Transverse colon (tissue), 4 donors: Measurements from ENCODE around the gene VGLL3. TPM values are rescaled to one million over a fixed set of nuclear protein-coding genes. Genes with fewer than 3 reads are reported as not detected.

Experiments
- DNase-seq: peaks from one replicate; pipeline ENCODE4 v3.0.0-alpha.2; 2019
- H3K27ac ChIP-seq, 4 donors: fragments of 200-600 bp; sonication (generic); 2 replicates each; pipeline ENCODE4 v1.5.1; 2016 to 2018; ENCODE audit warnings: inconsistent platforms in 4 of 4
- H3K27me3 ChIP-seq: fragments of 200-600 bp; sonication (generic); 2 replicates; pipeline ENCODE4 v1.5.1; 2017; ENCODE audit warnings: inconsistent platforms
- H3K36me3 ChIP-seq, 4 donors: fragments of 200-600 bp; sonication (generic); 2 replicates each; pipeline ENCODE4 v1.5.1; 2017 to 2019; ENCODE audit warnings: inconsistent platforms in 4 of 4
- H3K4me1 ChIP-seq, 4 donors: fragments of 200-600 bp; sonication (generic); 2 replicates each; pipeline ENCODE4 v1.5.1; 2017 to 2020; ENCODE audit warnings: inconsistent platforms in 4 of 4
- H3K4me3 ChIP-seq, 4 donors: fragments of 200-600 bp; sonication (generic); 1 replicate in 1 of 4; 2 replicates in 3 of 4; pipeline versions ENCODE4 v1.5.1 to v1.6.1; 2017 to 2019; ENCODE audit warnings: inconsistent platforms in 4 of 4
- H3K9me3 ChIP-seq, 2 donors: fragments of 200-600 bp; sonication (generic); 2 replicates each; pipeline ENCODE4 v1.5.1; 2017 to 2019; ENCODE audit warnings: inconsistent platforms in 2 of 2
- EP300 ChIP-seq: sonication (generic); formaldehyde crosslinking; IDR thresholded peaks from one replicate; pipeline ENCODE4 v1.6.1; 2017; ENCODE audit warnings: antibody characterized with exemption, low read depth
- POLR2A ChIP-seq: fragments of 450-650 bp; IDR thresholded peaks from one replicate; pipeline ENCODE4 v1.6.1; 2016; ENCODE audit warnings: antibody characterized with exemption, mild to moderate bottlenecking, moderate library complexity
- POLR2AphosphoS5 ChIP-seq, 3 donors: sonication (generic); formaldehyde crosslinking; IDR thresholded peaks; one replicate each; pipeline ENCODE4 v1.6.1; 2016; ENCODE audit warnings: antibody characterized with exemption in 3 of 3
- WGBS, 2 donors: methylation state at CpG; one replicate each; pipeline ENCODE4 v1.1.5; 2018; ENCODE audit warnings: low coverage in 1 of 2; 5-methylcytosine and 5-hydroxymethylcytosine counted together
- in situ Hi-C, 4 donors: fragments of 200-750 bp; cut with MboI; loops; one replicate each; pipeline versions ENCODE4 v1.15.0 to v1.15.1; 2017; ENCODE audit warnings: low sequenced_read_pairs in 3 of 4, low pct_ligation_motif_present in 1 of 4, low pct_unique_long_range_greater_than_20kb in 1 of 4
- intact Hi-C: fragments of 100-400 bp; cut with DNase I; formaldehyde crosslinking; loops from one replicate; pipeline ENCODE4 v1.15.1; 2023; ENCODE audit warnings: low total_unique reads
- total RNA-seq, 4 donors: library from RNA; depleted of rRNA; stranded (reverse); fragments of >200 nt; gene quantifications; one replicate each; pipeline ENCODE4 v1.1.0, GENCODE V29; 2016
- TF ChIP-seq, protein P1 (sequence below), 5 experiments: fragments of 200-600 bp in 3 of 5; fragments of 450-650 bp in 2 of 5; sonication (generic) in 3 of 5; IDR thresholded peaks; 1 replicate in 2 of 5; 2 replicates in 3 of 5; pipeline ENCODE4 v1.5.1; 2016 to 2017; ENCODE audit warnings: antibody characterized with exemption in 5 of 5, inconsistent platforms in 3 of 5, mild to moderate bottlenecking in 2 of 5, moderate library complexity in 1 of 5

Gene VGLL3
- total RNA-seq, 4 donors from 2014 or later: 3.8 to 138 (median 8.0) TPM

DNA sequence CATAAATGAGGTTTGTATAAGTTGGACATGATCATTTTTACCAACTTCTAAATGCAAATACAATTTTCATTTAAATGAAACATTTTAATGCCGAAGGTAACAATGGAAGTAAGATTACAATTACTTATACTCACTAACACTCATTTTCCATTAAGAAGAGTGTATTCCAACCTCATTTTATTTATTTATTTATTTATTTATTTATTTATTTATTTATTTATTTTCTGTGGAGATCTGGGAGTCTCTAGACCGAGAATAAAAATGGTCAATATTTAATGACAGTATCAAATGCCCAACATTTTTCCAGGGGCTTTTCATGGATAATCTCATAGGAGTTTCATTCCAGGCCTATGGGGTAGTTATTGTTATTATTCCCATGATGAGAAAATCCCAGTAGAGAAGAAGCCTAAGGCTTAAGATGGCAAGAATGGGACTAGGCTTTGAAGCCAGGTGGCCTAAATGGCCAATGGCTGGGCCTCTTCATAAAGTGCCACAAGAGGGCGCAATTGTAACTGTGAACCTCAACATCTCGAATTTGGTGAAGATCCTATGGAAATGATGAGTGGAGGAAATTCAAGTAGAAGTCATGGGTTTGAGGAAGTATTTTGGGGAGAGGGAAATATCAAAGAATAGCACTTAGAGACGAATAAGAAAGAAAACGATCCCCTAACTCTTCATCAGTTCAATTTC is 21.3 kb downstream of the VGLL3 start:
- H3K27ac ChIP-seq: no peak overlapping the region
- H3K4me1 ChIP-seq: no peaks in the 10 kb centered on the region
- in situ Hi-C loops (loop anchor here in 1 of 4 donors (10.0 kb wide), 1 partner anchor 115 kb away; no protein-coding TSS in a partner anchor), intact Hi-C loops (loop anchor here (10.0 kb wide), 1 partner anchor 1195 kb away; no protein-coding TSS in a partner anchor)
- WGBS, 2 donors: 65 to 66% methylated on average over 6 of the region's 6 CpGs
- DNase-seq: no peak
- no peaks in the 10 kb centered on the region for H3K9me3 ChIP-seq
- TF ChIP-seq POLR2A: no peak
- TF ChIP-seq, protein P1, sequence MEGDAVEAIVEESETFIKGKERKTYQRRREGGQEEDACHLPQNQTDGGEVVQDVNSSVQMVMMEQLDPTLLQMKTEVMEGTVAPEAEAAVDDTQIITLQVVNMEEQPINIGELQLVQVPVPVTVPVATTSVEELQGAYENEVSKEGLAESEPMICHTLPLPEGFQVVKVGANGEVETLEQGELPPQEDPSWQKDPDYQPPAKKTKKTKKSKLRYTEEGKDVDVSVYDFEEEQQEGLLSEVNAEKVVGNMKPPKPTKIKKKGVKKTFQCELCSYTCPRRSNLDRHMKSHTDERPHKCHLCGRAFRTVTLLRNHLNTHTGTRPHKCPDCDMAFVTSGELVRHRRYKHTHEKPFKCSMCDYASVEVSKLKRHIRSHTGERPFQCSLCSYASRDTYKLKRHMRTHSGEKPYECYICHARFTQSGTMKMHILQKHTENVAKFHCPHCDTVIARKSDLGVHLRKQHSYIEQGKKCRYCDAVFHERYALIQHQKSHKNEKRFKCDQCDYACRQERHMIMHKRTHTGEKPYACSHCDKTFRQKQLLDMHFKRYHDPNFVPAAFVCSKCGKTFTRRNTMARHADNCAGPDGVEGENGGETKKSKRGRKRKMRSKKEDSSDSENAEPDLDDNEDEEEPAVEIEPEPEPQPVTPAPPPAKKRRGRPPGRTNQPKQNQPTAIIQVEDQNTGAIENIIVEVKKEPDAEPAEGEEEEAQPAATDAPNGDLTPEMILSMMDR (IDR thresholded peaks at IDR 0.05): peak; percentile 37 to 61 (median 55)
- H3K36me3 ChIP-seq: no peaks in the 10 kb centered on the region
- no peak overlapping the region for H3K4me3 ChIP-seq
- no peaks in the 10 kb centered on the region for H3K27me3 ChIP-seq

DNA sequence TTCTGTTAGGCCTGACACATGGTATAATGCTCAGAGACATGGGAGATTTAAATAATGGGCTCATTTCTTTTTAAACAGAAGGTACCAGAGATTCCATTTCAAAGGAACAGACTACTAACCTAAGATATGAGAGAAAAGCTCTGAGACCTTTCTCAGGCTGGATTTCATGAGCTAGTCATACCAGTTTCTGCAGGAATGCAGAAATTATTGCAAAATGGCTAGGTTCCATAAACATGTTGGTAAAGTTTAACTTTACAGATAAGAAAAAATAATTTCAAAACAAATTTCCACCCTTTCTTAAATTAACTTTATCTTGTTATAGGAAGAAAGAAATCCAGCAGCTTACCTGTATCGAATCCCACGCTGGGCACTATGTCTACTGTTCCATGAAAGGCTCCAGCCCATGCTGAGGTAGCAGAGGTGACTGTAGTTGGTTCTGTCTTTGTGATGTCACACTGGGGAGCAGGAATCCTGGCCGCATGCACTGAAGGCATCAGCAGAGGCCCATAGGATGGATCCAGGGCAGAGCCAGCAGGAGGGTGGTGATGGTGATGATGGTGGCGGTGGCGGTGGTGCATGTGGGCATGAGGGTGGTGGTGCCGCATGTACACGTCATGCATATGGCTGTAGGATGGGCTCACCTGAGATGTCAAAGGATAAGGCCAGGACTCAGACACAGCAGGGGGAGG is 22.6 kb downstream of the VGLL3 start:
- intact Hi-C loops (no loop called here), in situ Hi-C loops (loop anchor here in 1 of 4 donors (10.0 kb wide), 1 partner anchor 116 kb away; no protein-coding TSS in a partner anchor)
- Histone ChIP-seq H3K4me1 (no peaks in the 10 kb centered on the region), H3K36me3 (no peaks in the 10 kb centered on the region), H3K9me3 (no peaks in the 10 kb centered on the region), H3K27me3 (no peaks in the 10 kb centered on the region), H3K4me3 (no peak overlapping the region), H3K27ac (no peak overlapping the region)
- WGBS, 2 donors: 88 to 94% methylated on average over 2 to 7 of the region's 7 CpGs
- DNase-seq: no peak
- TF ChIP-seq POLR2AphosphoS5 (IDR thresholded peaks at IDR 0.05): no peak
- no peak for TF ChIP-seq POLR2A
- TF ChIP-seq, protein P1 (IDR thresholded peaks at IDR 0.05): no peak
- no peak for TF ChIP-seq EP300

DNA sequence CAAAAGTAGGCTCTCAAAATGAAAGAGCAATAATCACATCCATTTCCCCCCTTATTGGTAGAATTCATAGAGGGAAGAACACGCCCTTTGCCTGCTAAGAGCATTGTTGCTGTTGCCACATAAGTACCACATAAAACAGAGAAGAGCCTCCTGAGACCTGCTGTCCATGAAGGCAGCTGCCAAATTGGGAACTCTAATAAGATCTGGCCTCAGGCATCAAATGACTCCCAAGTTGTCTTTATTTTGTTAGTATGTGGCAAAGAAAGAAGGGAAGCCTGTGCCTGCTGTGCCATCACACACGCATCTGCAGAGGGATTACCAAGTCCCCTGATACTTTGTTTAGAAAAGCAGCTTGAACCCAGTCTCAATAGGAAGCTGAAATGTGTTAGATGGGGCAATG is 23.9 kb downstream of the VGLL3 start:
- no peaks in the 10 kb centered on the region for H3K27me3 ChIP-seq
- H3K27ac ChIP-seq: no peak overlapping the region
- no peaks in the 10 kb centered on the region for H3K9me3 ChIP-seq
- 76 to 78% methylated on average over 2 of the region's 2 CpGs for WGBS, 2 donors
- intact Hi-C loops: no loop called here
- H3K4me3 ChIP-seq: no peak overlapping the region
- TF ChIP-seq, protein P1 (IDR thresholded peaks at IDR 0.05): no peak
- no peak for TF ChIP-seq POLR2A
- TF ChIP-seq POLR2AphosphoS5 (IDR thresholded peaks at IDR 0.05): no peak
- H3K4me1 ChIP-seq: no peaks in the 10 kb centered on the region
- in situ Hi-C loops: loop anchor here in 1 of 4 donors (10.0 kb wide), 1 partner anchor 118 kb away; no protein-coding TSS in a partner anchor
- no peak for DNase-seq
- H3K36me3 ChIP-seq: no peaks in the 10 kb centered on the region

DNA sequence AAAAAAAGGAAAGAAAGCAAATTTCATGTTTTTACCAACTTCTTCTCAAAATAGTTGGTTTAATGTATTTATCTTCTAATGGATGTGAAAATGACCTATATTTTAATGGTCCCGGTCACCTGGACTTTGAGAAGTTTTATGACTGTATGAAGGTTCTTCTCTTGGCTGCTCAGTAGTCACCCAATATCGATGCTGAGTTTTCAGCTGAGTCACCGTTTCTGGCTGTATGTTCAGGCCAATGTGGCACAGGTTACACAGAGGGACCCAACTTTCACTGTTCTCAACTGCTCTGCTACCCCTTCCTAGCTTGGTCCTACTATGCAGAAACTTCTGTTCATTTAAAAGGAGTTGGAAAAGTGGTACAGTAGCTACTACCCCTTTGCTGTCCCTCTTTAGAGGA is 25.8 kb downstream of the VGLL3 start:
- DNase-seq: no peak
- intact Hi-C loops (no loop called here), in situ Hi-C loops (loop anchor here in 1 of 4 donors (10.0 kb wide), 1 partner anchor 120 kb away; no protein-coding TSS in a partner anchor)
- WGBS, 2 donors: 83 to 90% methylated on average over 2 to 3 of the region's 3 CpGs
- H3K27me3 ChIP-seq: no peaks in the 10 kb centered on the region
- no peaks in the 10 kb centered on the region for H3K4me1 ChIP-seq
- no peaks in the 10 kb centered on the region for H3K9me3 ChIP-seq
- no peak overlapping the region for H3K4me3 ChIP-seq
- no peak overlapping the region for H3K27ac ChIP-seq
- TF ChIP-seq EP300: no peak
- TF ChIP-seq, protein P1 (IDR thresholded peaks at IDR 0.05): no peak
- no peak for TF ChIP-seq POLR2A
- TF ChIP-seq POLR2AphosphoS5 (IDR thresholded peaks at IDR 0.05): no peak
- H3K36me3 ChIP-seq: no peaks in the 10 kb centered on the region
